Measurements from ENCODE around the gene MS4A10. TPM values are rescaled to one million over a fixed set of nuclear protein-coding genes. Genes with fewer than 3 reads are reported as not detected.

MS4A10 gene
- total and polyA plus RNA-seq, 10 of the 15 experiments (the other 5 are each of a cell fraction or from before 2014, with no cell fraction given) = not detected

DNA sequence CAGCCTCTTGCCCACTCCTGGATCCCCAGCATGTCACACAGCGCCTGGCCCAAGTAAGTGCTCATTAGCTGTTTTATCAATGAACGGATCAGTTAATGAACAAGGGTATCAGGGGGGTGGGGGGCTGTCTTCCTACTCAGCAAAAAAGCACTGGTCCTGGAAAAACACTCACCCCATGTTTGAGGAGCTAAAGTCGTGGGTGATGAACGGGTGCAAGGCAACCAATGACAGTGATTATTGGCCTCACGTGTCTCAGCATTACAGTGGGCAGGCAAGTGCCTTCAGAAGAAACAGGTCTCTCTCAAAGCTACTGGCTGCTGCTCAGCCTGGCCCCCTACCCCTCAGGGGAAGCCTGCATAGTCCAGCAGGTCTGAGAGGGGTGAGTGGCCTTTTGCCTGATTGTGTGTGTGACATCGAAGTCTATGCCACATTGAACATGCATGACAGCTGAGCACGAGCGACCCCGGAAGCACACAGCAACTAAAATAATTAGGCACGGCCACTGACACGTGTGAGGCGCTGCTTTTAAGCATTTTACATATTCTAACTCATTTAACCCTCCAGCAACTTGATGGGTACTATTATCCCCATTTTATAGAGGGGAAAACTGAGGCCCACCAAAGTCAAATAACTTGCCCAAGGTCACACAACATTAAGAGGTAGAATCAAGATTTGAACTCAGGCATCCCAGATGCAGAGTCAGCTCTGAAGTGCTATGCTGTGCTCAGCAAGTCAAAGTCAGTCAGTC, 2.6 kb upstream of the MS4A10 start:
- TF ChIP-seq ZNF622 (IDR thresholded peaks at IDR 0.05) = no peak
- TF ChIP-seq, protein P1, sequence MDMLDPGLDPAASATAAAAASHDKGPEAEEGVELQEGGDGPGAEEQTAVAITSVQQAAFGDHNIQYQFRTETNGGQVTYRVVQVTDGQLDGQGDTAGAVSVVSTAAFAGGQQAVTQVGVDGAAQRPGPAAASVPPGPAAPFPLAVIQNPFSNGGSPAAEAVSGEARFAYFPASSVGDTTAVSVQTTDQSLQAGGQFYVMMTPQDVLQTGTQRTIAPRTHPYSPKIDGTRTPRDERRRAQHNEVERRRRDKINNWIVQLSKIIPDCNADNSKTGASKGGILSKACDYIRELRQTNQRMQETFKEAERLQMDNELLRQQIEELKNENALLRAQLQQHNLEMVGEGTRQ (IDR thresholded peaks at IDR 0.05; ENCODE audit: borderline replicate concordance, low read depth, low read length) = no peak
- TF ChIP-seq, protein P2, sequence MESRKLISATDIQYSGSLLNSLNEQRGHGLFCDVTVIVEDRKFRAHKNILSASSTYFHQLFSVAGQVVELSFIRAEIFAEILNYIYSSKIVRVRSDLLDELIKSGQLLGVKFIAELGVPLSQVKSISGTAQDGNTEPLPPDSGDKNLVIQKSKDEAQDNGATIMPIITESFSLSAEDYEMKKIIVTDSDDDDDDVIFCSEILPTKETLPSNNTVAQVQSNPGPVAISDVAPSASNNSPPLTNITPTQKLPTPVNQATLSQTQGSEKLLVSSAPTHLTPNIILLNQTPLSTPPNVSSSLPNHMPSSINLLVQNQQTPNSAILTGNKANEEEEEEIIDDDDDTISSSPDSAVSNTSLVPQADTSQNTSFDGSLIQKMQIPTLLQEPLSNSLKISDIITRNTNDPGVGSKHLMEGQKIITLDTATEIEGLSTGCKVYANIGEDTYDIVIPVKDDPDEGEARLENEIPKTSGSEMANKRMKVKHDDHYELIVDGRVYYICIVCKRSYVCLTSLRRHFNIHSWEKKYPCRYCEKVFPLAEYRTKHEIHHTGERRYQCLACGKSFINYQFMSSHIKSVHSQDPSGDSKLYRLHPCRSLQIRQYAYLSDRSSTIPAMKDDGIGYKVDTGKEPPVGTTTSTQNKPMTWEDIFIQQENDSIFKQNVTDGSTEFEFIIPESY (IDR thresholded peaks at IDR 0.05) = no peak
- TF ChIP-seq NFYA (IDR thresholded peaks at IDR 0.05; ENCODE audit: borderline replicate concordance, low read depth, low read length) = no peak
- TF ChIP-seq SPI1 (IDR thresholded peaks at IDR 0.05; ENCODE audit: borderline replicate concordance, insufficient read depth, low read depth, low read length) = no peak
- no peak for TF ChIP-seq KAT2A (conservative IDR thresholded peaks at IDR 0.05; ENCODE audit: control insufficient read depth, low read depth, low read length)
- Histone ChIP-seq H3K79me2 (ENCODE audit: control insufficient read depth, insufficient read depth, low read length) (no peaks in the 10 kb centered on the region), H3K4me1 (ENCODE audit: control insufficient read depth, insufficient read depth, low read length) (peaks cover 7% of the 10 kb centered on the region), H3K9ac (ENCODE audit: control insufficient read depth, insufficient read depth, low read length) (no peak overlapping the region), H3K4me3 (no peak overlapping the region), H3K27ac (ENCODE audit: control insufficient read depth, insufficient read depth) (no peak overlapping the region), H2AFZ (ENCODE audit: control insufficient read depth, low read depth, low read length) (no peak overlapping the region), H3K9me3 (replicated peaks; ENCODE audit: control insufficient read depth, insufficient read depth, low read length) (no peaks in the 10 kb centered on the region), H3K36me3 (ENCODE audit: control insufficient read depth in 2 of 2, insufficient read depth in 2 of 2, low read length in 1 of 2) (no peaks in the 10 kb centered on the region), H4K20me1 (ENCODE audit: control insufficient read depth, insufficient read depth) (no peaks in the 10 kb centered on the region), H3K27me3 (replicated peaks in 1 of 2; ENCODE audit: control insufficient read depth in 2 of 2, insufficient read depth in 2 of 2, low read length in 1 of 2) (no peaks in the 10 kb centered on the region), H3K4me2 (ENCODE audit: control insufficient read depth, insufficient read depth) (no peak overlapping the region)
- intact Hi-C loops (cut with micrococcal nuclease; ENCODE audit: unreplicated experiment) (no loop called here), in situ Hi-C loops (cut with MboI) (no loop called here)
- ATAC-seq = no peak
- ChIA-PET RAD21 (ENCODE audit: unreplicated experiment) (interaction anchor here (1.1 kb wide), 3 partner anchors 18 to 50 kb away, joined by 3 read pairs; no protein-coding TSS in a partner anchor), POLR2A (interaction anchor here (0.7 kb wide), 1 partner anchor 40 kb away, joined by 3 read pairs; no protein-coding TSS in a partner anchor), CTCF (interaction anchor here (0.6 to 9.3 kb wide), 5 partner anchors 18 to 117 kb away, joined by 4 to 184 read pairs (median 27); no protein-coding TSS in a partner anchor), SMC1A (ENCODE audit: uncharacterized antibody, unreplicated experiment) (interaction anchor here (1.1 to 12.5 kb wide), 3 partner anchors 19 to 48 kb away, joined by 3 to 143 read pairs (median 49); no protein-coding TSS in a partner anchor)
- DNase-seq (ENCODE audit: low read depth, low spot score) = no peak
- BruUV-seq (replicated peaks) = no TSS peak
- 53% methylated on average over 12 of the region's 12 CpGs for WGBS (ENCODE audit: insufficient coverage, insufficient replicate concordance, low lambda C conversion rate, missing lambda C conversion rate)
- FAIRE-seq = no peak
